GM18520 (cell line): Measurements from ENCODE around the gene GEMIN4.
"Not testable (repeated sequence)": the region's sequence is repeated elsewhere in the genome, so short reads cannot be mapped to it uniquely, and the experiment has no call there.

Experiments
- ATAC-seq: cut with Tn5 transposase; IDR thresholded peaks from one replicate; pipeline ENCODE4 v1.9.1; 2021; ENCODE audit not compliant: unreplicated experiment

Gene GEMIN4

DNA sequence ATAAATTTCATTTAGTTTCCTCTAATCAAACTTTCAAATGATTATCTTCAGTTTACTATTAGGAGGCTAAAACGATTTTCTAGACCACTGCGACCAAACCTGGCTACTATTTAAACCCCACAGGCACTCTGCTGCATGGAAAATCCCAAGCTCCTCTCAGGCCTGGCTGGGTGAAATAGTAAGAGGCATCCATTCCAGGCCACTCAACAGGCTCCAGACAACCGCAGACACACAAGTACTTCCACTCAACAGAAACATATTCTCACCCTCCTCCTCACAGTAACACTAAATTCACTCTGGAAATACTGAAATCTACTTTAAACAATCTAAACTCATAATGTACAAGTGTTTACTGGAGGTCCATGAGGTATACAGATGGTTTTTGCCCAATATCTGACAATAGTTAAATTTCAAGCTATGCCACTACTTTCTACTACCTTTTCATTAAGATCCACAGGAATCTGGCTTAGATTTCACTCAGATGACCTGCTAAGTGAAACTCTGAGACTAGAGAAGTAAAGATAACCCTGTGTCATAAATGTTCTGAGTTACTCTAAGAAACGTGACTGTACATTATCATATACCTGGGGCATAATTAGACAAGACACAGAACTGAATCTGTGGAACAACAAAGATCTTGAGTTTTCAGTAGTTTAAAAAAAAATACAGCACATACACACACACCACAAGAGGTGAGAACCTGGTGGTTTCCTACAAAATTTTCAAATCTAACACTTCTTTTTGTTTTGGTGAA lies 47.8 kb downstream of the GEMIN4 start:
- no peak for ATAC-seq

GRCh38 chr17:703081-703875 lies 48.8 kb downstream of the GEMIN4 start:
- ATAC-seq: no peak

GRCh38 chr17:700504-701094 lies 51.5 kb downstream of the GEMIN4 start:
- ATAC-seq: no peak

DNA sequence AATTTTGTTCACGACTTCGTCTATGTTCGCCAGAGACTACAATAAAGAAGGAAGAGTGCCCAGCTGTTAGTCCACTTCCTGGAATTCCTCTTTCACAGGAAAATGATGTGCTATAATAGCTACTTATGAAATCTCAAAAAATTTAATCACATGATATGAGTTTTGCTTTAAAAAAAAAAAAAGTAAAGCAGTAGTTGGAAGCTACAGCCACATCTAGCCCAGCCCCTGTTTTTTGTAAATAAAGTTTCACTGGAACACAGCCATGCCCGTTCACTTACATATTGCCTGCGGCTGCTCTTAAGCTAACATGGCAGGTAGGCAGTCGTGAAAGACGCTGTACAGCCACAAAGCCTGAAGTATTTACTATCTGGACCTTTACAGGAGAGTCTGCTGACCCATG lies 52.7 kb downstream of the GEMIN4 start:
- ATAC-seq: no peak

- ATAC-seq: not testable (repeated sequence)
Observed at GRCh38 chr17:698096-698495, 54.0 kb downstream of the GEMIN4 start.

- no peak for ATAC-seq
Observed at GRCh38 chr17:697682-698081, 54.4 kb downstream of the GEMIN4 start.

DNA sequence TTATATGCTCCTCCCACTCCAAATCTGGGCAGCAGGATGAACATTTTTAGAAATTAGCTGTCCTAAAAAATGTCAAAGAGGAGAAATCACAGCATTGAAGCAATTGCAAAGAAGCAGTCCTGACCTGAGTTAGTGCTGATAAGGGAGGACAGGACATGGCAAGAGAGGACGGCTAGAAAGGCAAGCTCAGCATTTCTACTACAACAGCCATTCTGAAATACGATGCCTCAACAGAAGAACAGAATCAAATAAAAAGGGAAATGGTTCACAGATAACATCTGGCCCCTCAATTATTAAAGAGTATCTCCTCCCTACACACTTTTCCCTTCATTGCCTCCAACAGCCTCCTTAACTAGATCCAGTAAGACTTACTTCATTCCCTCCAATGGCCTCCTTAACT lies 55.7 kb downstream of the GEMIN4 start:
- ATAC-seq: no peak
